ENCODE data around the gene CNTNAP5. TPM values are rescaled to one million over a fixed set of nuclear protein-coding genes. Genes with fewer than 3 reads are reported as not detected.
A peak's percentile ranks its signal among the peaks of the same experiment; 100 is the strongest.

Gene CNTNAP5
- polyA plus RNA-seq, 1 experiment, result not detected

GRCh38 chr2:124670187-124670586 is 645.1 kb downstream of the CNTNAP5 start:
- ChIA-PET POLR2A (no interaction called here), CTCF (no interaction called here)
- no peaks in the 10 kb centered on the region for H3K27me3 ChIP-seq (ENCODE audit: control insufficient read depth, insufficient read depth, low read length)

GRCh38 chr2:124678043-124678442 is 653.0 kb downstream of the CNTNAP5 start:
- Histone ChIP-seq H3K36me3 (ENCODE audit: control insufficient read depth, insufficient read depth, low read length) (no peaks in the 10 kb centered on the region), H3K27me3 (ENCODE audit: control insufficient read depth, insufficient read depth, low read length) (no peaks in the 10 kb centered on the region), H3K4me3 (ENCODE audit: low read depth, low read length) (no peak overlapping the region)
- POLR2A ChIA-PET, result no interaction called here
- CTCF ChIA-PET, result no interaction called here
- no peak for DNase-seq (ENCODE audit: low read depth)
- TF ChIP-seq CTCF (IDR thresholded peaks at IDR 0.05; ENCODE audit: insufficient read depth, low read depth, low read length), result no peak

More at GRCh38 chr2:124670187-124670586, 645.1 kb downstream of the CNTNAP5 start:
- no peak for TF ChIP-seq CTCF (IDR thresholded peaks at IDR 0.05; ENCODE audit: insufficient read depth, low read depth, low read length)
- Histone ChIP-seq H3K4me3 (ENCODE audit: low read depth, low read length) (no peak overlapping the region), H3K36me3 (ENCODE audit: control insufficient read depth, insufficient read depth, low read length) (no peaks in the 10 kb centered on the region)
- DNase-seq (ENCODE audit: low read depth), result no peak

DNA sequence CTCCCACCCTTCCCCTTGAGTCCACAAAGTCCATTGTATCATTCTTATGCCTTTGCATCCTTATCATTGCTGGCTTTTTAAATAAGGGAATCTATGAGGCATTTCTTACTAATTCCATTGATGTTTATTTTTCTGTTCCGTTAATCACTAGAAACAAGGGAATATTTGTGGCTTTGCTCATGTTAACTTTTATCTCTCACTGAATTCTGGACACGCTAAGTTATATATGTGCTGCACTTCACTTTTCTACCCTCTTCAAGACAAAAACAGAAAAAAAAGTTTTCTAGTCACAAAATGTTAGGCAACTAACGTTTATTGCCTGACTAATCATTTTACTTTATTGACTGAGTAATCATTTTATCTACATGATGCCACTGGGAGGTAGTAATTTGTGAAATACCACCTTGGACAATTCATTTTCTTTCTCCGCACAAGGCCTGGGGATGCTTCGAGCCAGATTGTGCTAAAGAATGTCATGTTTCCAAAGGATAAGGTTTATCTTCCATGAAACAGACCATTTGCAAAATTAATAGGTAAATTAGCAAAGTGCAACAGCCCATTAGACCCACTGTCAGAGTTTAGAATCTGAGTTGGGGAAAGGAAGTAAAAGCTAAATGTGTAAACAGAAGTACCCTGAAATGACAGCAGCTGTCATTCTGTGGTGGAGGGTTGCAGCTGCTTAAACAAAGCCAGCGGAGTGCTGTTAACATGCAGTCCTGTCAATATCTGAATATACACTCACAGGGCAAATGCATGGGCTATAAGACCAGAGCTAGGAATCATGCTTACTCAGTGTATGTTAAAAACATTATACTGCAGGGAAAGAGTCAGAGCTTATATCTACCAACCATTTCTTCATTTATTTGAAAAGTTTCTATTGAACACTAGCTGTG is 658.7 kb downstream of the CNTNAP5 start:
- POLR2A ChIA-PET, result no interaction called here
- peak; percentile 66 for DNase-seq (ENCODE audit: low read depth)

DNA sequence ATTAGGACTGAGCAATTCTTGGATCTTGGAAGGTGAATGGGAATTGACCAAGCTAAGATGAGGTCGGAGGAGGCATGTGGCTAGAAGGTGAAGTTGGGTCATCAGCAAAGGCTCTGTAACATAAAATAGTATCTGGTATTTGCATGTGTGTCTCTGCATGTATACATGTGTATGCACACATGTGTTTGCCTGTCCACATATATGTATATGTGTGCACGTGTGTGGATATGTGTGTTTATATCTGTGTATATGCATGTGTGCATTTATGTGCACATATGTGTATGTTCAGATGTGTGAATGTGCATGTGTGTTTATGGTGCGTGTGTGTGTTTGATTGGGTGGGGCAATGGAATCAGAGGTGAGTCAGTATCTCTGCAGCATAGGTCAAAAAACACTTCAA is 664.3 kb downstream of the CNTNAP5 start:
- POLR2A ChIA-PET, result no interaction called here
- no peak for TF ChIP-seq CTCF (IDR thresholded peaks at IDR 0.05; ENCODE audit: insufficient read depth, low read depth, low read length)
- H3K27me3 ChIP-seq (ENCODE audit: control insufficient read depth, insufficient read depth, low read length), result no peaks in the 10 kb centered on the region
- DNase-seq (ENCODE audit: low read depth), result no peak
- H3K4me3 ChIP-seq (ENCODE audit: low read depth, low read length), result no peak overlapping the region
- CTCF ChIA-PET, result no interaction called here
- no peaks in the 10 kb centered on the region for H3K36me3 ChIP-seq (ENCODE audit: control insufficient read depth, insufficient read depth, low read length)

More for the DNA sequence above, 658.7 kb downstream of the CNTNAP5 start:
- no peak for TF ChIP-seq CTCF (IDR thresholded peaks at IDR 0.05; ENCODE audit: insufficient read depth, low read depth, low read length)
- H3K27me3 ChIP-seq (ENCODE audit: control insufficient read depth, insufficient read depth, low read length), result no peaks in the 10 kb centered on the region
- no peak overlapping the region for H3K4me3 ChIP-seq (ENCODE audit: low read depth, low read length)
- CTCF ChIA-PET, result interaction anchor here (1.5 kb wide), 1 partner anchor 10 kb away, joined by 3 read pairs; no protein-coding TSS in a partner anchor
- no peaks in the 10 kb centered on the region for H3K36me3 ChIP-seq (ENCODE audit: control insufficient read depth, insufficient read depth, low read length)

DNA sequence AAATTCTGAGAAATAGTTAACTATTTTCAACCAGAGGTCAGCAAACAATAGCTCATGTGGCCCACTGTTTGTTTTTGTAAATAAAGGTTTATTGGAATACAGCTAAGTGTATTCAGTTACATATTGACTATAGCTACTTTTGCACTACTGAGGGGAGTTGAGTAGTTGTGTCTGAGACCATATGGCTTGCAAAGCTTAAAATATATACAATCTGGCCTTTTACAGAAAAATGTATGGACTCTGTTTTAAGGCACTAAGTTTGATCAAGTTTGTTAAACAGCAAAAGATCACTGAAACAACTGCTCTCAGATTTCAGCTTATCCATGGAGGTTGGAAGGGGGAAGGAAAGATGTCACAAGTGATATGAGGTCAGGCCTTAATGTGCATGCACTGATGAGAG is 667.1 kb downstream of the CNTNAP5 start:
- Histone ChIP-seq H3K27me3 (ENCODE audit: control insufficient read depth, insufficient read depth, low read length) (no peaks in the 10 kb centered on the region), H3K4me3 (ENCODE audit: low read depth, low read length) (no peak overlapping the region), H3K36me3 (ENCODE audit: control insufficient read depth, insufficient read depth, low read length) (no peaks in the 10 kb centered on the region)
- TF ChIP-seq CTCF (IDR thresholded peaks at IDR 0.05; ENCODE audit: insufficient read depth, low read depth, low read length), result no peak
- CTCF ChIA-PET, result interaction anchor here (1.0 kb wide), 1 partner anchor 74 kb away, joined by 3 read pairs; no protein-coding TSS in a partner anchor
- POLR2A ChIA-PET, result no interaction called here
- DNase-seq (ENCODE audit: low read depth), result no peak

Data from BJ (cell line).